CD4-positive, alpha-beta T cell treated with Interferon gamma for 1 hour (primary cell): ENCODE results near the gene SECTM1.

Source experiments
- DNase-seq: peaks from one replicate; pipeline ENCODE4 v3.0.0-alpha.2; 2020

Gene SECTM1

DNA sequence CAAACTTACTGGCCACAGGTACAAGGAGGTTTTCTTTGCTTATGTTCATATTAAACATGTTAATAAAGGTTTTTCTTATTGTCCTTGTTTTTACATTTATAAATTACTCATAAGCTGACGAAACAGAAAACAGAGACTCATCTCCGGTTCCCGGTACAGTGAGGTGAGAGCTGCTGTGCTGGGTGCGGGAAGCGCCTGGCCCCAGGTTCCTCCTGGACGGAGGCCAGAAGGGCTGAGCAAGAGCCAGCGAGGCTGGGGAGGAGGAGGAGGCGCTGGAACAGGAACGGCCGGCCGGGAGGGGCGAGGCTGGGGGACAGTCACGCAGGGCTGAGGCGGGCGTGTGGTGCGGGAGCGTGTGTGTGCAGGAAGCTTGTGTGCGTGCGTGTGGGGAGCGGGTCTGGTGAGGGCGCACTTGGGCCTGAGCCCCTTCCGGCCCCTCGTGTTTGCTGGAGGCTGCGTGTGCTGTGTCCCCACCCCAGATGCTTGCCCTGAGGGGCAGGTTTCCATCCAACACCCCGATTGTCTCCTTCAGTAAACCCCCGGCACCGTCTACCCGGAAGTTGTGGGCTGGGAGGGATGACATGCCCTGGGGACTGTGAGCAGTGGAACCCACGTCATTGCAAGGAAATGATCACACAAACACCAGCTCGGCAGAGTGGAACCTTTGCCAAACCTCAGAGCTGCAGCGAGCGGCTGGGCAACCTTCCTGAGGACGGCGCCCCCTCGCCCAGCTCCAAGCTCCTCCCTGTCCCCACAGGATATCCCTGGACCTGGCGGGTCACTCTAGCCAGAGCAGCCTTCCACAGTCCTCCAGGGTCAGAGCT lies 35.6 kb downstream of the SECTM1 start:
- peak; percentile 96 for DNase-seq

DNA sequence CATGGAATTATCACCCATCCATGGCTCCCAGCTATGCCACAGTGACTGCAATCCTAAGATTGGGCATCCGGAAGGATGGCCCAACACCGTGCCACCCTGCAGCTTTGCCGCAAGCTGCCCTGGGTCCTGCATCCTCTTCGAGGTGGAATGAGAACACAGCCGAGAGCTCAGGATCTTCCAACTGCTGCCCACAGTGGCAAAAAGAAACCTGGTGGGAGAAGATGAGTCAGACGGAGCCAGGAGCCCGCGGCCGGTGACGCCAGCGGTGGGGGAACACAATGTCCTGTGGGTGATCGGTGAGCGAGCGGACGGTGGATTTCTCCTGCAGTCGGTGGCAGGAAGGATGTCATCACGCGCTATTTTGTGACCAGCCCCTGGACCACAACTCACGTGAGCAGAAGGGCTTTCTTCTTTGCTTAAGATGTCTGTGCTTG lies 36.3 kb downstream of the SECTM1 start:
- DNase-seq, result peak; percentile 88

DNA sequence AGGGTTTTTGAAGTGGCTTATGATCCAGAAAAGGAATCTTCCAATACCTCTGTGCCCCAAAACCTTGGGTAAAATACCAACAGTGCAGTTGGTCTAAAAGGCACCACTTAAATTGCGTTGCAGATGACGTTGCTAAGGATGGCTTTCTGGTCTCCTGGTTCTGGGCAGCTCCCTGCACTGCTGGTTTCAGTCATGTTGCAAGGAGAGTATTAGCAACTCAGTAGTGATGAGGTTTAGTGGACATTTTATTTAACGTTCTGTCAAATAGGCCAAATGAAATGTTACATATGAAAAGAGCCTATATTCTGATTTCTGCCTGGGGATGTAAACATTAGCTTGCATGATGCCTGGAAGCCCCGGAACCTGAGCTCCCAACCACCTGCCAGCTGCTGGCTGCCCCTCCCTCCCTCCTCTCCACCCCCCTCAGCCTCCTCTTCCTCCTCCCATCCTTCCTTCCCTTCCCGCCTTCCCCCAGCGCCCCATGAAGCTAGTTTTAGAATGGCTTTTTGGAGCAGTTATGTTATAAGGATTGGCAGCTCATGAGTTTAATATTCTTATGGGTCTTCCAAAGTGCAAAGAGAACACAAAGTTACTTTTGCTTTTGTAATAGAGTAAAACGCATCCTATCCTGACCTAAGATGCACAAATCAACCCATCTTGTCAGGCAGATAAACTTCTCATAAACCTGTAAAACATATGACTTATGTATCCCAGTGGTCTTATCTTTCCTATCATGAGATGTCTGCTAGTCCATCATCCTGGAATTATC lies 36.9 kb downstream of the SECTM1 start:
- no peak for DNase-seq

DNA sequence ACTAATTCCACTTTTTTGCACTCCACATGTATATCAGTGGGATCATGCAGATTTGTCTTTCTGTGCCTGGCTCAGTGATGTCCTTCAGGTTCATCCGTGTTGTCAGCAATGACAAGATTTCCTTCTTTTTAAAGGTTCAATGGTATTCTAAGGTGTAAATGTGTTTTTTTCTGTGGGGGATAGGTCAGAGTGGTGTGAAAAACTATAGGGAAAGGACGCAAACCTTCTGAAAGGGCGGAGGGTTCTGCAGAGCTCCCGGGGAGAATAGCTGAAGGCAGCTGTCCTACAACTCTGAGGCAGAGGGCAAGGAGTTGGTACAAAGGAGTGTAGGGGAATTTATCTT lies 38.1 kb downstream of the SECTM1 start:
- no peak for DNase-seq

DNA sequence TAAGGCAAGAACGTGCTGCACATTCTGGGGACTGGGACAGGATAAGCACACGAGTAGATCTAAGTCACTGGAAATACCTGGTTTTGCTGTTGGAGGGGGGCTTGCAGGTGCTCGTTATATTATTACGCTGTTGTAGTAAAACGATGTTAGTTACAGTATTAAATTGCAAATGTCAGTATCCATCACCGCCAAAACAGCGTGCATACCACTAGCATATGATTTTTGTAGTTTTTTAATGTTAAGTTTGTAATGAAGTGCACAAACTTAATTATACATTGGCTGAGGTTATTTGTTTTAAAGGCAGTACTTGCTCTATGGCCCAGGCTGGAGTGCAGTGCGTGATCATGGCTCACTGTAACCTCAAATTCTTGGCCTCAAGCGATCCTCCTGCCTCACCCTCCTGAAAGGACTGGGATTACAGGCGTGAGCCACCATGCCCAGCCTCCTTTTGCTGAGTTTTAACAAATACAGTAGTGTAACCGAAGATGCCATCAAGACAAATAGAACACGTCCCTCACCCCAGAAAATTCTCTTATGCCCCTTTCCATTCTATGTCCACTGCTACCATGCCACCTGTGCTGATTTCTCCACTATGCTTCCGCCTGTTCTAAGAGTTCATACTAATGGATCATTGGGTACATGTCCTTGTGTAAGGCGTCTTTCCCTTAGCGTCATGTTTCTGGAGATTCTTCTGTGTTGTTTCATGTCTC lies 39.3 kb downstream of the SECTM1 start:
- no peak for DNase-seq

DNA sequence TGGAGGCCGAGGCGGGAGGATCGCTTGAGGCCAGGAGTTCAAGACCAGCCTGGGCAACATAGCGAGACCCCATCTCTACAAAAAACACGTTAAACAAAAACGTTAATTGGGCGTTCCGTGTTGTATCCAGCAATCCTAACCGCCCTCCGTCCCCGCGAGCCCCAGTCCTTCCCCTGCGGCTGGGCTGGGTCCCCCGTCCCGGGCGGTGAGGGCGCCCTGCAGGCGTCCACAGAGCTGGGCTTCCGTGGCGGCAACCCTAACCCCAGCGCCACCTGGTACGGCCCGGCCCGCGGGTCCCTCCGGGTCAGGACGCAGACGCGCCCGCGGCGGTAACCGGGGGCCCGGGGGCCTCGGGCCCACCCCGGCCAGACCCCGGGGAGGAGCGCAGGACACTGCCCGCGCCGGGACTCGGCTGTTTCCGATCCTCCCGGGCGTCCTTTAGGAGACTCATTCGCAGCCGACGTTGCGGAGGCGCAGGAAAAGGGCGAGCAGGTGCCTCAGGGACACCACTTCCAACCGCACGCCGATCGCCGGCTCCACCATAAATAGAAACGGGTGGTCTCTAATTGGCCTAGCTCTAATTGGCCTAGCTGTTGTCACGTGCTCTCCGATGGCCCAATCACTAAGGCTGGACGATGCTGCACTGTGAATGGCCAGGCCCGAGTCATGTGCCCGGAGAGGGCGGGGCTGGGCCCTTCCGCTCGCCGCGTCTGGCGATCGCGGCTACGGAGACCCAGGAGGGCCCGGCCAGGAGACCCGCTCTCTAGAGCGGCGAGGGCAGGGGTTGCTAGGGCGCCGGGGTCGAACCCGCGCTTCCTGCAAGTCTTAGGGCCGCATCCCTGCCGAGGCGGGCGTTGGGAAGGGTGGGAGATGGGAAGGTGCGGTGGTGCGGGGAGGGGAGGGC lies 41.1 kb downstream of the SECTM1 start:
- peak; percentile 96 for DNase-seq

DNA sequence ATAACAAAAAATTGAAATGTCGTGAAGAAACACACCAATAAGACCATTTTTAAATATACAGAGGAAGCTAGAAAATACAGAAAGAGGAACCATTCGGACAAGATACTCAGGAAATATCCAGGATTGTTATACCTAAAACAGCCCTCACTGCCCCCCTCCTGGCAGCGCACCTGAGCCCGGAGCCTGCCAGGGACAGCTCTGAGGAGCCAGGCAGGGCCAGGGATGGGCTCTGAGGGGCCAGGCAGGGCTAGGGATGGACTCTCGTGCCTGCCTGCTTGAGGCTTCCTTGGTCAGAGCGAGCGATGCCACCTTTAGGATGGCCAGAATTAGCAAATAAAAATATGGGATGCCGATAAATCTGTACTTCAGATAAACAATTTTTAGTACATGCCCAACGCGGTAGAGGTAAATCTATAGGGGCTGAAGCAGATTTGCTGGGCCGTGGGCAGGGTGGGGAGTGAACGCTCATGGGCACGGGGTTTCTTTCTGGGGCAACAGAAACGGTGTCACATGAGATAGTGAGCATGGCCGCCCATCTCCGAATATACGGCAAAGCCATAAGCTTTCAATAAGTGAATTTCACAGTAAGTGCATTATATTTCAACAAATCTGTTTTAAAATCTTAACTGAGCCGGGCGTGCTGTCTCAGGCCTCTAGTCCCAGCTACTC lies 41.9 kb downstream of the SECTM1 start:
- DNase-seq, result no peak

DNA sequence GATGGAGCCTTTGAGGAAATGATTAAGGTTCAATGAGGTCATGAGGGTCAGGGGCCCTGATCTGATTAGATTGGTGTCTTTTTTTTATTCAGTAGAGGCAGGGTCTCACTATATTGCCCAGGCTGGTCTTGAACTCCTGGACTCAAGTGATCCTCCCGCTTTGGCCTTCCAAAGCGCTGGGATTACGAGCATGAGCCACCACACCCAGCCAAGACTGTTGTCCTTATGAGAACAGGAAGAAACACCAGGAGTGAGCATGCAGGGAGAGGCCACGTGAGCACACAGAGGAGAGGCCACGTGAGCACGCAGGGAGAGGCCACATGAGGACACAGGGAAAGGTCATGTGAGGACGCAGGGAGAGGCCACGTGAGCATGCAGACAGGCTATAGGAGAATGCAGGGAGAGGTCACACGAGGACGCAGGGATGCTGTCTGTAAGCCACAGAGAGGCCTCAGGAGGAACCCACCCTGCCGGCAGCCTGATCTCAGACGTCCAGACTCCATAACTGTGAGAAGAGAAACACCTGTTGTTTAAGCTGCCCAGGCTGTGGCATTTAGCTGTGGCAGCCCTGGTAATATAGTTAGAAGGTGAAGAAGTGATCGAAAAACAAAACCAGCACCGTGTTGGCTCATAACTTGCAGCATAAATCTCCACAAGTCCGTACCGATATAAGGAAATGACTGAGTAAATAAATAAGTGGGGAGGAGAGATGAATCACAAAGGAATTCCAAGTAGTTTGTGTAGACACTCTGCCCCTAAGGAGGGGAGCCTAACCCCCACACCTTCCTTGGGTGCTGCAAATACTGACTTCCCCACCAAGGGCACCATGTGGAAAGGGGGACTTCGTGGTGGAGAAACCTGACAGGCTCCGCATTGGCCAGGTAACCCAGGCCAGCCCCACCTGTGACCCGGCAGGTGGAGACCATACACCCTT lies 45.4 kb downstream of the SECTM1 start:
- DNase-seq, result no peak

DNA sequence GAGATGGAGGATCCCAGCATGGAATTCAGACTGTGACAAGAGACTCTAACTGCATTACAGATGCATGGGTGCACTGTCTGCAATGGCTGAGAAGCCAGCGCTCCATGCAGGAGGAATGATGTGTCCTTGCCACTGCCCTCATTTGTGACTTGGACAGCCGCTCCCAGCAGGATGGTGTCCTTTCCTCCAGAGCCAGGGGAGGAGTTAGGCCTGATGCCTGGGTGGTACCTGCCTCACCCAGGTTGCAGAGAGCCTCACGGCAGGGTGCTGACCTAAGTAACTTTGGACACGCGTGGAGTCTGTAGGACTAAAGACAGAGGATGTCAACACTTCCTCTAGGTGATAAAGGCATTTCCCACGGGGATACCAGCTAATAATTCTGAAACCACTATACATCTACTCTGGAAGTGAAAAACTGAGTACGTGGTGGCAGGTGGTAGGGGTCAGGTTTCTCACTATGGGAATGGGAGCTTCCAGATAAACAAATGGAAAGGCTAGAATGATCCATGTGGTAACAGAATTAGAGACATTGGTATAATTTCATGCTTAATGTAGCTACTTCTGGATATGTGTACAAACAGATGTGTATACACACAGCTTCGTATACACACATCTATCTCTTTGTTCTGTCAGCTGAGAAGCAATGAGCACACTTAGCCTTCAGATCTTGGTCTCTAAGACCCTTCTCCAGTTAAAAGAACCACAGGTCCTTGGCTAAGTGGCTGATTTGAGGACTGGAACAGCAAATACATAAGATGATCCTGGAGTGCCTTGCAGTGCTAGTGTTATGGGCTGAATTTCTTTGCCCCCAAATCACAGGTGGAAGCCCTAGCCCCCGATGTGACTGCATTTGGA lies 46.3 kb downstream of the SECTM1 start:
- no peak for DNase-seq

DNA sequence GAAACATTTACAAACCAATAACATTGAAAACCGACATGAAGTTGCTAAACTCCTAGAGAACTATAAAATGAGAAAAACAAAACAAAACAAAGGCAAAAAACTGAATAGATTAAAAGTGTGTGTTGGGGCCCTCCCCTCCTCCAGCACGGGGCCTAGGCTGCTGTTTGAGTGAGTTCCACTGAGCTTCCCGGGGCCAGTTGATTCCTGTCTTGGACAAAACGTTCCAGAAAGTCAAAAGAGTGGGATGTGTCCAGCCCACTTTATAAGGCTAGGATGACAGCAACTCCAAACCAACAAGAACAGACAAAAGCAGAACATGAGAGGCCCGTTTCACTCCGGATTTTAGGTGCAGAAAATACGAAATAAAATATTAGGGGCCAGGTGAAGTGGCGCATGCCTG lies 48.4 kb downstream of the SECTM1 start:
- no peak for DNase-seq

DNA sequence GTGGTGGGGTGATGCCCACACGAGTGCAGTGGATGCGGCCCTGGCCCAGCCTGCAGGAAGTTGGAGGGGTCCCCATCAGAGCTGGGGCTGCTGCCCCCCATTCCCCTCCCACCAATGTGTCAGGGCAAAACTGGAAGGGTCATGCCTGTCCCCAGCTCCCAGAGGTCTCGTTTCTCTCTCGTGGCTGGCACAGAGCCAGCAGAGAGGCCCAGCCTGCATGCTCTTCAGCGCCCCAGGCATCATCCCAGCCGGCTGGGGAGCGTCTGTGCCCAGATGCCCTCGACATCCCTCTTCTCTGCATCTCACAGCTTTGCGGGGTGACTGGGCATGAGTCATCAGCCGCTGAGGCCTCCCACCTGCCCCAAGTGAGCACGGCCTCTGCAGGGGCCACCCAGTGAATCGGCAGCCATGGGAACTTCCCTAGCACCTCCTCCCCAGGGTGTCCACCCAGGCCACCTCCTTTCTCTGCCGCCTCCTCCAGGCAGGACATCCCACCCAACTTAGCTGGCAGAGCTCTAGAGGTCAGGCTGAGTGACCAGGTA lies 50.3 kb downstream of the SECTM1 start:
- peak; percentile 50 for DNase-seq

DNA sequence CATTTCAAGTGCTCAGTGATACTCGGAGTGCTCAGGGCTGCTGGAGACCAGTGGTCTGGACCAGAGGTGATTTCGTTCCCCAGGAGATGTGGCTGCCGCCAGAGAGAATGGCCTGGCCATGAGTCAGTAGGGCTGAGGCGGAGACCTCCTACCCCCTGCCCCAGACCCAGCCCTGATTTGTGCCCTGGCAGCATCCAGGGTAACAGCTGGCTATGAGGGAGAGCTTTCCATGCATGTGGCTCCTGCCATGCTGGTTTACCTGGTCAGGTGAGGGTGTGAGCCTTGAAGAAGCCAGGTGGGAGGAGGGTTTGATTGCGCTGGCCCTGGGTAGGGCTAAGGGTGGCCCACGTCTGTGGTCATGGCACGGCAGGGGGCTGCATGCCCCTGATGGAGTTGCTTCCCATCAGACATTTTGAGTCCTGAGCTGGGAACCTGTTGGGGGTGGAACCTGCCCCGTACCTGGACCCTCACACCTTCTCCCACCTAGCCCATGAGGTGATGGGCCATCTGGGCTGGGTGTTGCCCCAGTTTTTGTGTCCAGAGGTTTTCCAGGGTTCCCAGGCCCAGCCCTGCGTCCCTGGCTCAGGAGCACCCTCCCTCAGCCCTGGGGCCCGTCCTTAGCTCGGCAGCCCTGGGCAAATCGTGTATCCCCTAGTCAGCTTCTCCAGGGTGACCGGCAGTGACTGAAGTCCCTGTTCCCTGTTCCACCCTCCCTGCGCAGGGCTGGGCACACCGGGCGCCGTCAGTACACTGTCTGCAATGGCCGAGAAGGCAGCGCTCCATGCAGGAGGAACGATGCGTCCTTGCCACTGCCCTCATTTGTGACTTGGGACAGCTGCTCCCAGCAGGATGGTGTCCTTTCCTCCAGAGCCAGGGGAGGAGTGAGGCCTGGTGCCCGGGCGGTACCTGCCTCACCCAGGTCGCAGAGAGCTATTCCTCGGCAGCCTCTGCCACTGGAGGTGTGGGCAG lies 51.0 kb downstream of the SECTM1 start:
- no peak for DNase-seq

DNA sequence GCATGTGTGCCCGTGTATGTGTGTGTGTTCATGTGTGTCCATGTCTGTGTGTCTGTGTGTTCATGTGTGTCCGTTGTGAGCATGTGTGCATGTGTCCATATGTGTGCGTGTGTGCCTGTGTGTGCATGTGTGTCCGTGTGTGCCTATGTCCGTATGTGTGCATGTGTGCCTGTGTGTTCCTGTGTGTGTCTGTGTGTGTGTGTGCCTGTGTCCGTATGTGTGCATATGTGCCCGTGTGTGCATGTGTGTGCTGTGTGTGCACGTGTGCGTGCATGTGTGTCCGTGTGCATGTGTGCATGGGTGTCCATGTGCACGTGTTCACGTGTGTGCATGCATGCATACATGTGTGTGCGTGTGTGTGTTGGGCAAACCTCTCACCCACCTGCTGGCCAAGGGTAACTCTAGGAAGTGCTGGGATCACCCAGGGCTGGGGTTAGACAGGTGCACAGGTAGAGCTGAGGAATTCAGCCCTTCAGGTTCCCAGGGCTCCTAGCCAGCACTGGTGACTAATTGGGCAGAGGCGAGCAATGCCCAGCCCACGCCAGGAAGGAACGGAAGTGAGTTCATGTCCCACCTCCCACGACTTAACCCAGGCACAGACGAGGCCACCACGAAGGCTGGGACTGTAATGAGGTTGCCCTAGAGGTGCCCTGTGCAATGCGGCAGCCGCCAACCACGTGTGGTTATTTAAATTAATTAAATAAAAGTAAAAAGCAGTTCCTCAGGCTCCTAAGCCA lies 51.9 kb downstream of the SECTM1 start:
- no peak for DNase-seq

DNA sequence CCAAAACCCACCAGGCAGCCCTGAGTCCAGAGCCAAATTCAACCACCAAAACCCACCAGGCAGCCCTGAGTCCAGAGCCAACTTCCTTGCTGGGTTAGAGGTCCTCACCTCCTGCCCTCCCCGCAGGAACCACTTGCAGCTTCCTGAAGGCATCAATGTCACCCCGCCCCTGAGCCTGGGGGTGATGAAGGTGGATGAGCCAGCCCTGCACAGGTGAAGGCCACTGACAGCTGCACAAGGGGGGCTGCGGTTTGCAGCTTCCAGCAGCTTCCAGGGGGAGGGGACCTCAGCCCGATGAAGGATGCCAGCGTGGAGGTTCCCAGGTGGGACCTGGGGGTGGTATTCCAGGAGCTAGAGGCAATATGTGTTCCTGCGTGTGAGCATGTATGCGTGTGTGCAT lies 52.5 kb downstream of the SECTM1 start:
- no peak for DNase-seq

DNA sequence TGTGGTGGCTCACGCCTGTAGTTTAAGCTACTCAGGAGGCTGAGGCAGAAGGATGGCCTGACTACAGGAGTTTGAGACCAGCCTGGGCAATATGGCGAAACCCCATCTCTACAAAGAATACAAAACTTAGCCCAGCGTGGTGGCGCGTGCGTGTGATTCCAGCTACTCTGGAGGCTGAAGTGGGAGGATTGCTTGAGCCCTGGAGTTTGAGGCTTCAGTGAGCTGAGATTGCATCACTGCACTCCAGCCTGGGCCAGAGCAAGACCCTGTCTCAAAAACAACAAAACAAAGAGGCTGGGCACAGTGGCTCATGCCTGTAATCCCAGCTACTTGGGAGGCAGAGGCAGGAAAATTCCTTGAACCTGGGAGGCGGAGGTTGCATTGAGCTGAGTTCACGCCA lies 53.0 kb downstream of the SECTM1 start:
- DNase-seq, result no peak

DNA sequence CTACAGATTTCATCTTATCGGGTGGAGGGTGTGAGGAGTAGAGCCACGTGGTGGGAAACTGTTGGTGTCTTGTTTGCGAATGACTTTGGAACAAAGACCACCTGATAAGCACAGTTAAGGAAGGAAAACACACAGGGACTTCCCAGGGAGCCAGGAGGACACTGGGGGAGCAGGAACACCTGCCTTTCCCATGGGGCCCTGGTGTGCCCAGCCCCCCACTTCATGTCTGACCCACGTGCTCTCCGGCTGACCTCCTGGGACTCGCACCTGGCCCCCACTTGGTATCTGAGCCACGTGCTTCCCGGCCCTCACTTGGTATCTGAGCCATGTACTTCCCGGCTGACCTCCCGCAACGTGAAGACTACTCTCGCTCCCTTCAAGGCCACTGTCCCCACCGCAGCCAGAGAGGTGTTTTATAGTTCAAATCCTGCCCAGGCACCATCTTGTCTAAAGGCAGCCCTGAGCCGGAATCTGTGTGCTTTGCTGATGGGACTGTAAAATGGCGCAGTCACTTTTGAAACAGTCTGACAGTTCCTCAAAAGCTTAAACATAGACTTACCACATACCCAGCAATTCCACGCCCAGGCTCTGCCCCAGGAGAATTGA lies 54.7 kb downstream of the SECTM1 start:
- no peak for DNase-seq

DNA sequence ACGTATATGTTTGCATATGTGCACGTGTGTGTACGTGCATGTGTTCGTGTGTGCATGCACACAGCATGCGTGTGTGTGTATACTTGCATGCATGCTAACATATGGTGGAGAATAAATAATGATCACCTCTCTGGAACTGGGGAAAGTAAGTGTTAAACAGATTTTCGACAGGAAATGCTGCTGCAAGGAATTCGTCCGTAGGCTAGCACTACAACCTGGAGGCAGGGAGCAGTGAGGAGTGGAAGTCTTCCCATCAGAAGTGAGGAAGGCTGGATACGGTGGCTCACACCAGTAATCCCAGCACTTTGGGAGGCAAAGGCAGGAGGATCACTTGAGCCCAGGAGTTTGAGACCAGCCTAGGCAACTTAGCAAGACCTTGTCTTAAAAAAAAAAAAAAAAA lies 55.3 kb downstream of the SECTM1 start:
- DNase-seq, result no peak
